Small intestine (tissue), 7 donors: ENCODE measurements around the gene ADAM23. TPM values are rescaled to one million over a fixed set of nuclear protein-coding genes. Genes with fewer than 3 reads are reported as not detected.

Source experiments
- DNase-seq, 2 donors: peaks; one replicate each; pipeline versions ENCODE4 v3.0.0 to v3.0.0-alpha.2; 2013
- FAIRE-seq: peaks from 2 replicates; lab custom pipeline; 2012; peaks lifted over from hg19 to GRCh38; lab: Jason Lieb, UNC
- H3K27ac ChIP-seq, 3 donors: one replicate each; pipeline ENCODE4 v1.5.1; 2013; ENCODE audit warnings: low read length in 2 of 3, mild to moderate bottlenecking in 2 of 3, control low read depth in 1 of 3, inconsistent platforms in 1 of 3, low read depth in 1 of 3, moderate library complexity in 1 of 3
- H3K27me3 ChIP-seq, 3 donors: one replicate each; pipeline ENCODE4 v1.6.1; 2013; ENCODE audit warnings: low read length in 3 of 3, inconsistent platforms in 1 of 3; ENCODE audit not compliant: control insufficient read depth in 3 of 3, insufficient read depth in 3 of 3
- H3K36me3 ChIP-seq, 3 donors: one replicate each; pipeline ENCODE4 v1.6.1; 2013; ENCODE audit warnings: low read length in 3 of 3, inconsistent platforms in 1 of 3, low read depth in 1 of 3, mild to moderate bottlenecking in 1 of 3, moderate library complexity in 1 of 3; ENCODE audit not compliant: control insufficient read depth in 3 of 3, insufficient read depth in 2 of 3
- H3K4me1 ChIP-seq, 3 donors: one replicate each; pipeline ENCODE4 v1.6.1; 2013; ENCODE audit warnings: low read length in 2 of 3, inconsistent platforms in 1 of 3, low read depth in 1 of 3, mild to moderate bottlenecking in 1 of 3, moderate library complexity in 1 of 3; ENCODE audit not compliant: control insufficient read depth in 3 of 3, insufficient read depth in 2 of 3
- H3K4me3 ChIP-seq, 3 donors: one replicate each; pipeline ENCODE4 v1.5.1; 2013; ENCODE audit warnings: low read length in 3 of 3, control low read depth in 1 of 3, inconsistent platforms in 1 of 3, low read depth in 1 of 3, mild to moderate bottlenecking in 1 of 3, moderate library complexity in 1 of 3
- H3K9me3 ChIP-seq, 2 donors: one replicate each; pipeline ENCODE4 v1.6.1; 2013; ENCODE audit warnings: low read depth in 1 of 2, low read length in 1 of 2; ENCODE audit not compliant: control insufficient read depth in 2 of 2, insufficient read depth in 1 of 2
- WGBS, 3 donors: extraction: QIAGEN DNeasy Blood & Tissue Kit; methylation state at CpG; one replicate each; pipeline ENCODE4 v1.1.7; 2013; 5-methylcytosine and 5-hydroxymethylcytosine counted together
- polyA plus RNA-seq, 4 donors: library from polyadenylated mRNA; stranded (reverse) in 3 of 4; unstranded in 1 of 4; fragments of 200-250 nt in 3 of 4; fragments of 120-200 nt in 1 of 4; gene quantifications; one replicate each; pipeline versions ENCODE4 v1.2.1 to v1.2.3, GENCODE V29; 2013
- donor health status: healthy with polysubstance abuse.
- donor health status: control.
- donor health status: control.
- donor health status: Bipolar disorder and iron deficiency.
- donor health status: healthy.

ADAM23 gene
- polyA plus RNA-seq, 4 donors: 0.27 to 1.6 (median 1.4) TPM; not detected in 1

- no peak for FAIRE-seq
- no peaks in the 10 kb centered on the region for H3K4me1 ChIP-seq
- H3K4me3 ChIP-seq: no peak overlapping the region
- no peak for DNase-seq
- no peaks in the 10 kb centered on the region for H3K9me3 ChIP-seq
- H3K36me3 ChIP-seq: no peaks in the 10 kb centered on the region
- H3K27ac ChIP-seq: no peak overlapping the region
- peaks cover 0 to 2% (median 0%) of the 10 kb centered on the region in 3 donors for H3K27me3 ChIP-seq
Observed at GRCh38 chr2:206433190-206433589, 10.1 kb upstream of the ADAM23 start.

GRCh38 chr2:206433686-206434085, 9.6 kb upstream of the ADAM23 start:
- H3K27me3 ChIP-seq: peaks cover 0 to 2% (median under 1%) of the 10 kb centered on the region in 3 donors
- H3K36me3 ChIP-seq: no peaks in the 10 kb centered on the region
- no peaks in the 10 kb centered on the region for H3K4me1 ChIP-seq
- no peak for DNase-seq
- no peak for FAIRE-seq
- H3K9me3 ChIP-seq: no peaks in the 10 kb centered on the region
- H3K4me3 ChIP-seq: no peak overlapping the region
- no peak overlapping the region for H3K27ac ChIP-seq

GRCh38 chr2:206435742-206436141, 7.6 kb upstream of the ADAM23 start:
- Histone ChIP-seq H3K4me3 (no peak overlapping the region), H3K27ac (no peak overlapping the region), H3K4me1 (no peaks in the 10 kb centered on the region), H3K9me3 (no peaks in the 10 kb centered on the region), H3K36me3 (no peaks in the 10 kb centered on the region), H3K27me3 (peaks cover 0 to 15% (median 6%) of the 10 kb centered on the region in 3 donors)
- 35 to 38% (median 38%) methylated on average over 3 of the region's 3 CpGs for WGBS, 3 donors
- FAIRE-seq (no peak), DNase-seq (no peak)

- FAIRE-seq (no peak), DNase-seq (no peak)
- H3K27ac ChIP-seq: no peak overlapping the region
- H3K36me3 ChIP-seq: no peaks in the 10 kb centered on the region
- 50 to 55% (median 54%) methylated on average over 5 of the region's 5 CpGs for WGBS, 3 donors
- no peaks in the 10 kb centered on the region for H3K9me3 ChIP-seq
- H3K4me3 ChIP-seq: no peak overlapping the region
- peaks cover 0 to 2% (median 0%) of the 10 kb centered on the region in 3 donors for H3K4me1 ChIP-seq
- peaks cover 2 to 36% (median 15%) of the 10 kb centered on the region in 3 donors for H3K27me3 ChIP-seq
Observed at GRCh38 chr2:206438196-206438724, 5.1 kb upstream of the ADAM23 start.

GRCh38 chr2:206442474-206442832, 879 bp upstream of the ADAM23 start:
- FAIRE-seq (no peak), DNase-seq (no peak)
- H3K4me1 ChIP-seq: peaks cover 0 to 2% (median 0%) of the 10 kb centered on the region in 3 donors
- H3K36me3 ChIP-seq: no peaks in the 10 kb centered on the region
- no peak overlapping the region for H3K4me3 ChIP-seq
- peaks cover 9 to 50% (median 22%) of the 10 kb centered on the region in 3 donors for H3K27me3 ChIP-seq
- no peaks in the 10 kb centered on the region for H3K9me3 ChIP-seq
- WGBS, 3 donors: 7 to 9% (median 7%) methylated on average over 10 of the region's 10 CpGs
- no peak overlapping the region for H3K27ac ChIP-seq

- Histone ChIP-seq H3K4me3 (peak overlapping the region; percentile 26 to 50 (median 29)), H3K36me3 (no peaks in the 10 kb centered on the region), H3K4me1 (peaks cover 0 to 2% (median 0%) of the 10 kb centered on the region in 3 donors), H3K9me3 (no peaks in the 10 kb centered on the region), H3K27ac (peak overlapping the region in 1 of 3 donors; percentile 5), H3K27me3 (peaks cover 9 to 47% (median 22%) of the 10 kb centered on the region in 3 donors)
- DNase-seq (peak in 1 of 2 donors; percentile 27), FAIRE-seq (no peak)
- 2 to 9% (median 6%) methylated on average over 34 to 77 of the region's 77 CpGs for WGBS, 3 donors
Observed at GRCh38 chr2:206443735-206444527, 599 bp downstream of the ADAM23 start.

- DNase-seq (no peak), FAIRE-seq (no peak)
- no peaks in the 10 kb centered on the region for H3K36me3 ChIP-seq
- H3K4me1 ChIP-seq: peaks cover 0 to 2% (median 0%) of the 10 kb centered on the region in 3 donors
- no peak overlapping the region for H3K4me3 ChIP-seq
- peaks cover 9 to 35% (median 16%) of the 10 kb centered on the region in 3 donors for H3K27me3 ChIP-seq
- no peaks in the 10 kb centered on the region for H3K9me3 ChIP-seq
- WGBS, 3 donors: 86 to 89% (median 87%) methylated on average over 2 of the region's 2 CpGs
- H3K27ac ChIP-seq: no peak overlapping the region
Observed at GRCh38 chr2:206445948-206446347, 2.6 kb downstream of the ADAM23 start.

GRCh38 chr2:206452242-206452641, 8.9 kb downstream of the ADAM23 start:
- DNase-seq (no peak), FAIRE-seq (no peak)
- H3K27ac ChIP-seq: no peak overlapping the region
- no peaks in the 10 kb centered on the region for H3K9me3 ChIP-seq
- H3K4me3 ChIP-seq: no peak overlapping the region
- no peaks in the 10 kb centered on the region for H3K27me3 ChIP-seq
- 72 to 74% (median 73%) methylated on average over 1 of the region's 1 CpG for WGBS, 3 donors
- no peaks in the 10 kb centered on the region for H3K4me1 ChIP-seq
- no peaks in the 10 kb centered on the region for H3K36me3 ChIP-seq
